ENCODE data around the gene PPM1N. TPM values are rescaled to one million over a fixed set of nuclear protein-coding genes. Genes with fewer than 3 reads are reported as not detected.

Gene PPM1N
- total RNA-seq, 2 donors from 2014 or later = 3.2 to 3.5 TPM

GRCh38 chr19:45528744-45529419 lies 30.6 kb downstream of the PPM1N start:
- H3K9me3 Mint-ChIP-seq = peaks cover 14% of the 10 kb centered on the region
- Histone ChIP-seq H3K4me3 (ENCODE audit: low read length) (no peak overlapping the region), H3K4me1 (ENCODE audit: control insufficient read depth, insufficient read depth, low read length) (no peaks in the 10 kb centered on the region), H3K9me3 (ENCODE audit: control insufficient read depth, low read length) (peaks cover 11% of the 10 kb centered on the region), H3K36me3 (ENCODE audit: control insufficient read depth, insufficient read depth, low read length) (peaks cover 52% of the 10 kb centered on the region), H3K9ac (ENCODE audit: extremely low read depth, low read length, poor library complexity, severe bottlenecking) (no peak overlapping the region), H3K27me3 (ENCODE audit: control insufficient read depth, insufficient read depth, low read length, poor library complexity, severe bottlenecking) (no peaks in the 10 kb centered on the region), H3K27ac (ENCODE audit: low read depth, low read length) (no peak overlapping the region)
- H3K27ac Mint-ChIP-seq = no peak overlapping the region
- H3K27me3 Mint-ChIP-seq (ENCODE audit: insufficient read depth) = peaks cover 25% of the 10 kb centered on the region
- TF ChIP-seq, protein P1, sequence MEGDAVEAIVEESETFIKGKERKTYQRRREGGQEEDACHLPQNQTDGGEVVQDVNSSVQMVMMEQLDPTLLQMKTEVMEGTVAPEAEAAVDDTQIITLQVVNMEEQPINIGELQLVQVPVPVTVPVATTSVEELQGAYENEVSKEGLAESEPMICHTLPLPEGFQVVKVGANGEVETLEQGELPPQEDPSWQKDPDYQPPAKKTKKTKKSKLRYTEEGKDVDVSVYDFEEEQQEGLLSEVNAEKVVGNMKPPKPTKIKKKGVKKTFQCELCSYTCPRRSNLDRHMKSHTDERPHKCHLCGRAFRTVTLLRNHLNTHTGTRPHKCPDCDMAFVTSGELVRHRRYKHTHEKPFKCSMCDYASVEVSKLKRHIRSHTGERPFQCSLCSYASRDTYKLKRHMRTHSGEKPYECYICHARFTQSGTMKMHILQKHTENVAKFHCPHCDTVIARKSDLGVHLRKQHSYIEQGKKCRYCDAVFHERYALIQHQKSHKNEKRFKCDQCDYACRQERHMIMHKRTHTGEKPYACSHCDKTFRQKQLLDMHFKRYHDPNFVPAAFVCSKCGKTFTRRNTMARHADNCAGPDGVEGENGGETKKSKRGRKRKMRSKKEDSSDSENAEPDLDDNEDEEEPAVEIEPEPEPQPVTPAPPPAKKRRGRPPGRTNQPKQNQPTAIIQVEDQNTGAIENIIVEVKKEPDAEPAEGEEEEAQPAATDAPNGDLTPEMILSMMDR (conservative IDR thresholded peaks at IDR 0.05) = peak; percentile 12
- peaks cover 36% of the 10 kb centered on the region for H3K36me3 Mint-ChIP-seq (ENCODE audit: low read depth)
- peak overlapping the region; percentile 55 for H3K4me3 Mint-ChIP-seq
- DNase-seq = peak; percentile 97
- 89 to 95% methylated on average over 45 to 49 of the region's 49 CpGs for WGBS, 2 experiments (ENCODE audit: insufficient coverage in 1 of 2, insufficient read length in 1 of 2)
- peaks cover 4% of the 10 kb centered on the region for H3K4me1 Mint-ChIP-seq

GRCh38 chr19:45529420-45529785 lies 31.2 kb downstream of the PPM1N start:
- Histone ChIP-seq H3K9ac (ENCODE audit: extremely low read depth, low read length, poor library complexity, severe bottlenecking) (no peak overlapping the region), H3K4me3 (ENCODE audit: low read length) (no peak overlapping the region), H3K36me3 (ENCODE audit: control insufficient read depth, insufficient read depth, low read length) (peaks cover 47% of the 10 kb centered on the region), H3K4me1 (ENCODE audit: control insufficient read depth, insufficient read depth, low read length) (no peaks in the 10 kb centered on the region), H3K27ac (ENCODE audit: low read depth, low read length) (no peak overlapping the region), H3K9me3 (ENCODE audit: control insufficient read depth, low read length) (peaks cover 11% of the 10 kb centered on the region), H3K27me3 (ENCODE audit: control insufficient read depth, insufficient read depth, low read length, poor library complexity, severe bottlenecking) (no peaks in the 10 kb centered on the region)
- WGBS, 2 experiments (ENCODE audit: insufficient coverage in 1 of 2, insufficient read length in 1 of 2) = 96 to 100% methylated on average over 9 to 13 of the region's 14 CpGs
- H3K27me3 Mint-ChIP-seq (ENCODE audit: insufficient read depth) = peaks cover 25% of the 10 kb centered on the region
- peaks cover 30% of the 10 kb centered on the region for H3K36me3 Mint-ChIP-seq (ENCODE audit: low read depth)
- peaks cover 4% of the 10 kb centered on the region for H3K4me1 Mint-ChIP-seq
- peaks cover 14% of the 10 kb centered on the region for H3K9me3 Mint-ChIP-seq
- no peak for DNase-seq
- no peak overlapping the region for H3K27ac Mint-ChIP-seq
- TF ChIP-seq, protein P1 (conservative IDR thresholded peaks at IDR 0.05) = no peak
- peak overlapping the region; percentile 55 for H3K4me3 Mint-ChIP-seq

DNA sequence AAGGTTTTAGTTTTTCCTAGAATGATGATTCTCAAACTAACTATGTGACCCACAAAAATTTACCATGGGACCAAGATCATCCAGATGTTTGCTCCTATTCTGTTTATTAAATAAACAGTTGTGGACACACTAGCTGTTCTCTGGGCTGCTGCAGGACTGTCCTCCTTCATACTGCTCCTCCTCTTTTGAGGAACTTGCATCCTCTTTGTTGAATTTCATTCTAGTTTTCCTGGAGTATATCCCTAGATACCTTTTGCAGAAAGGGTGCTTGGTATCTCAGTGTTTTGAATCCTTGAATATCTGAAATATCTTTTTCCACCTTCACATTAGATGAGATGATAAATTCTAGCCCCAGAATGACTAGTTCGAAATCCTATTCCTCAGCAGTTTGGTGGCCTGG lies 33.1 kb downstream of the PPM1N start:
- peaks cover 12% of the 10 kb centered on the region for H3K36me3 Mint-ChIP-seq (ENCODE audit: low read depth)
- Histone ChIP-seq H3K4me3 (ENCODE audit: low read length) (no peak overlapping the region), H3K9ac (ENCODE audit: extremely low read depth, low read length, poor library complexity, severe bottlenecking) (no peak overlapping the region), H3K27ac (ENCODE audit: low read depth, low read length) (no peak overlapping the region), H3K36me3 (ENCODE audit: control insufficient read depth, insufficient read depth, low read length) (peaks cover 28% of the 10 kb centered on the region), H3K27me3 (ENCODE audit: control insufficient read depth, insufficient read depth, low read length, poor library complexity, severe bottlenecking) (no peaks in the 10 kb centered on the region), H3K4me1 (ENCODE audit: control insufficient read depth, insufficient read depth, low read length) (no peaks in the 10 kb centered on the region), H3K9me3 (ENCODE audit: control insufficient read depth, low read length) (peaks cover 11% of the 10 kb centered on the region)
- no peak for DNase-seq
- no peak overlapping the region for H3K4me3 Mint-ChIP-seq
- peaks cover 4% of the 10 kb centered on the region for H3K4me1 Mint-ChIP-seq
- peaks cover 25% of the 10 kb centered on the region for H3K27me3 Mint-ChIP-seq (ENCODE audit: insufficient read depth)
- H3K9me3 Mint-ChIP-seq = peaks cover 14% of the 10 kb centered on the region
- TF ChIP-seq, protein P1 (conservative IDR thresholded peaks at IDR 0.05) = no peak
- 83 to 85% methylated on average over 1 of the region's 1 CpG for WGBS, 2 experiments (ENCODE audit: insufficient coverage in 1 of 2, insufficient read length in 1 of 2)
- H3K27ac Mint-ChIP-seq = no peak overlapping the region

Measured in endodermal cell (in vitro differentiated cells).